K562 (cell line): ENCODE results near the gene ENO2. TPM values are rescaled to one million over a fixed set of nuclear protein-coding genes. Genes with fewer than 3 reads are reported as not detected.

Source experiments
- OTX1 ChIP-seq: fragments of 450-650 bp; formaldehyde crosslinking; IDR thresholded peaks from 2 replicates; pipeline ENCODE4 v1.4.0; 2022; ENCODE audit warnings: mild to moderate bottlenecking
- PYGO2 ChIP-seq: fragments of 450-650 bp; IDR thresholded peaks from 2 replicates; pipeline ENCODE4 v1.6.1; 2016; ENCODE audit warnings: mild to moderate bottlenecking, missing genetic modification characterization, moderate library complexity, missing compliant biosample characterization
- SMAD1 ChIP-seq: fragments of 150-350 bp; IDR thresholded peaks from 2 replicates; pipeline ENCODE4 v1.6.1; 2014; ENCODE audit warnings: low read length, low read depth; ENCODE audit not compliant: partially characterized antibody
- SMAD4 ChIP-seq: fragments of 250-450 bp; sonication (Bioruptor Pico); conservative IDR thresholded peaks from 2 replicates; pipeline ENCODE4 v1.8.0; 2021; ENCODE audit warnings: inconsistent platforms, mild to moderate bottlenecking, moderate library complexity
- SNIP1 ChIP-seq: fragments of 450-650 bp; IDR thresholded peaks from 2 replicates; pipeline ENCODE4 v1.7.1; 2017; ENCODE audit warnings: low read depth, mild to moderate bottlenecking
- TRIM28 ChIP-seq: fragments of 450-650 bp; IDR thresholded peaks from 2 replicates; pipeline ENCODE4 v1.6.1; 2017
- YY1 ChIP-seq, 3 experiments: IDR thresholded peaks; 2 replicates each; pipeline ENCODE4 v1.6.1; 2011; ENCODE audit warnings: low read length in 2 of 3, mild to moderate bottlenecking in 2 of 3, moderate library complexity in 2 of 3, borderline replicate concordance in 1 of 3, control low read depth in 1 of 3, low read depth in 1 of 3; ENCODE audit not compliant: insufficient read depth in 3 of 3, insufficient replicate concordance in 2 of 3, control insufficient read depth in 1 of 3, insufficient read length in 1 of 3; ENCODE audit errors: extremely low read depth in 1 of 3
- ZNF12 ChIP-seq: sonication (generic); formaldehyde crosslinking; IDR thresholded peaks from 2 replicates; pipeline ENCODE4 v1.4.0; 2020; ENCODE audit warnings: mild to moderate bottlenecking, missing genetic modification reagents
- ZNF780A ChIP-seq: fragments of 250-450 bp; sonication (Bioruptor Pico); IDR thresholded peaks from 2 replicates; pipeline ENCODE4 v1.5.0; 2021; ENCODE audit warnings: mild to moderate bottlenecking
- polyA plus RNA-seq, 8 experiments: library from polyadenylated mRNA; depleted of rRNA in 4 of 8; stranded (reverse) in 5 of 8; unstranded in 3 of 8; fragments of >200 nt; fragmentation: Nextera tagmentation in 2 of 8; fragmentation: Illumina TruSeq in 1 of 8; extraction: Ambion mirVana in 2 of 8; extraction: Trizol in 1 of 8; gene quantifications; 2 replicates each; pipeline versions ENCODE4 v1.2.1 to v1.2.3, GENCODE V29; 2011 to 2014; ENCODE audit warnings: inconsistent platforms in 1 of 8, missing spikeins in 1 of 8
- total RNA-seq, 7 experiments: library from RNA; depleted of rRNA in 6 of 7; stranded (reverse); fragments of >200 nt in 6 of 7; fragmentation: Illumina TruSeq in 2 of 7; extraction: Trizol in 2 of 7; gene quantifications; 2 replicates each; pipeline versions ENCODE4 v1.2.1 to v1.2.3, GENCODE V29; 2011 to 2021; ENCODE audit warnings: low replicate concordance in 1 of 7
- TF ChIP-seq, protein P1 (sequence below): sonication (generic); formaldehyde crosslinking; IDR thresholded peaks from 2 replicates; pipeline ENCODE4 v1.4.0; 2020; ENCODE audit warnings: mild to moderate bottlenecking, missing genetic modification reagents
- TF ChIP-seq, protein P2 (sequence below): fragments of 150-350 bp; IDR thresholded peaks from 2 replicates; pipeline ENCODE4 v1.6.1; 2014; ENCODE audit warnings: low read depth, mild to moderate bottlenecking, low read length, borderline replicate concordance
- TF ChIP-seq, protein P3 (sequence below): sonication (generic); formaldehyde crosslinking; IDR thresholded peaks from 2 replicates; pipeline ENCODE4 v1.8.1; 2023; ENCODE audit warnings: mild to moderate bottlenecking, missing genetic modification reagents, moderate library complexity
- TF ChIP-seq, protein P4 (sequence below): IDR thresholded peaks from 3 replicates; pipeline ENCODE4 v1.6.1; 2011; ENCODE audit warnings: borderline replicate concordance, mild to moderate bottlenecking; ENCODE audit not compliant: insufficient read length, insufficient read depth
- TF ChIP-seq, protein P5 (sequence below): fragments of 250-450 bp; sonication (Bioruptor Pico); IDR thresholded peaks from 2 replicates; pipeline ENCODE4 v1.8.0; 2022; ENCODE audit warnings: moderate library complexity, mild to moderate bottlenecking, inconsistent platforms

Gene ENO2
- total and polyA plus RNA-seq, 9 of the 15 experiments (the other 6 are each of a cell fraction or from before 2014, with no cell fraction given): 10.9 to 43.3 (median 21.0) TPM

DNA sequence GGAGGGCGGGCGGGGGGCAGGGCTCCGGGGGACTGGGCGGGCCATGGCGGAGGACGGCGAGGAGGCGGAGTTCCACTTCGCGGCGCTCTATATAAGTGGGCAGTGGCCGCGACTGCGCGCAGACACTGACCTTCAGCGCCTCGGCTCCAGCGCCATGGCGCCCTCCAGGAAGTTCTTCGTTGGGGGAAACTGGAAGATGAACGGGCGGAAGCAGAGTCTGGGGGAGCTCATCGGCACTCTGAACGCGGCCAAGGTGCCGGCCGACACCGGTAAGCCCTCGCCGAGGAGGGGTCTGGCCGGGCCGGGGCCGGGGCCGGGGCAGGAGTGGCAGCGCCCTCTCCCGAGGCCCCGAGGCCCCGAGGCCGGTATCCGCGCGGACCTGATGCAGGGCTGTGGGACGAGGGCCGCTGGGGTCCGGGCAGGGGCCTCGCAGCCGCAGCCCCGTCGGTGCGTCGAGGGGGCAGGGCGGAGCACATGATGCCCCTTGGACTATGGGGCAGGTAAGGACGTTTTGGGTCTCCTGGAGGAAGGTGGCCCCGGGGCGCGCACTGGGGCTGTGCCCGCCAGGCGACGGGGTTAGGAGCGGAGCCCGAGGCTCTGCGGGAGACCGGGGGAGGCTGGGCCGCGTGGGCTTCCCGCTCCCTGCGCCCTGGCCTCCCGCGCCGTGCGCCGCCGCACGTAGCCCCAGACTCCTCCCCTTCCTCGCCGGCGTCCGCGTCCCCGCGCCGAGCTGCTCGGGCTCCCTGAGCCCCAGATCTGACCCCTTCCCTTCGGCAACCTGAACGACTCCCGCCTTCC lies 46.8 kb upstream of the ENO2 start, which contains the start of gene TPI1 (continued):
- TF ChIP-seq, protein P1, sequence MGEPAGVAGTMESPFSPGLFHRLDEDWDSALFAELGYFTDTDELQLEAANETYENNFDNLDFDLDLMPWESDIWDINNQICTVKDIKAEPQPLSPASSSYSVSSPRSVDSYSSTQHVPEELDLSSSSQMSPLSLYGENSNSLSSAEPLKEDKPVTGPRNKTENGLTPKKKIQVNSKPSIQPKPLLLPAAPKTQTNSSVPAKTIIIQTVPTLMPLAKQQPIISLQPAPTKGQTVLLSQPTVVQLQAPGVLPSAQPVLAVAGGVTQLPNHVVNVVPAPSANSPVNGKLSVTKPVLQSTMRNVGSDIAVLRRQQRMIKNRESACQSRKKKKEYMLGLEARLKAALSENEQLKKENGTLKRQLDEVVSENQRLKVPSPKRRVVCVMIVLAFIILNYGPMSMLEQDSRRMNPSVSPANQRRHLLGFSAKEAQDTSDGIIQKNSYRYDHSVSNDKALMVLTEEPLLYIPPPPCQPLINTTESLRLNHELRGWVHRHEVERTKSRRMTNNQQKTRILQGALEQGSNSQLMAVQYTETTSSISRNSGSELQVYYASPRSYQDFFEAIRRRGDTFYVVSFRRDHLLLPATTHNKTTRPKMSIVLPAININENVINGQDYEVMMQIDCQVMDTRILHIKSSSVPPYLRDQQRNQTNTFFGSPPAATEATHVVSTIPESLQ (CRISPR knock-in tag): no peak
- no peak for TF ChIP-seq OTX1
- TF ChIP-seq SMAD4: no peak; the same call in 1 of the 2 replicates
- TF ChIP-seq, protein P2, sequence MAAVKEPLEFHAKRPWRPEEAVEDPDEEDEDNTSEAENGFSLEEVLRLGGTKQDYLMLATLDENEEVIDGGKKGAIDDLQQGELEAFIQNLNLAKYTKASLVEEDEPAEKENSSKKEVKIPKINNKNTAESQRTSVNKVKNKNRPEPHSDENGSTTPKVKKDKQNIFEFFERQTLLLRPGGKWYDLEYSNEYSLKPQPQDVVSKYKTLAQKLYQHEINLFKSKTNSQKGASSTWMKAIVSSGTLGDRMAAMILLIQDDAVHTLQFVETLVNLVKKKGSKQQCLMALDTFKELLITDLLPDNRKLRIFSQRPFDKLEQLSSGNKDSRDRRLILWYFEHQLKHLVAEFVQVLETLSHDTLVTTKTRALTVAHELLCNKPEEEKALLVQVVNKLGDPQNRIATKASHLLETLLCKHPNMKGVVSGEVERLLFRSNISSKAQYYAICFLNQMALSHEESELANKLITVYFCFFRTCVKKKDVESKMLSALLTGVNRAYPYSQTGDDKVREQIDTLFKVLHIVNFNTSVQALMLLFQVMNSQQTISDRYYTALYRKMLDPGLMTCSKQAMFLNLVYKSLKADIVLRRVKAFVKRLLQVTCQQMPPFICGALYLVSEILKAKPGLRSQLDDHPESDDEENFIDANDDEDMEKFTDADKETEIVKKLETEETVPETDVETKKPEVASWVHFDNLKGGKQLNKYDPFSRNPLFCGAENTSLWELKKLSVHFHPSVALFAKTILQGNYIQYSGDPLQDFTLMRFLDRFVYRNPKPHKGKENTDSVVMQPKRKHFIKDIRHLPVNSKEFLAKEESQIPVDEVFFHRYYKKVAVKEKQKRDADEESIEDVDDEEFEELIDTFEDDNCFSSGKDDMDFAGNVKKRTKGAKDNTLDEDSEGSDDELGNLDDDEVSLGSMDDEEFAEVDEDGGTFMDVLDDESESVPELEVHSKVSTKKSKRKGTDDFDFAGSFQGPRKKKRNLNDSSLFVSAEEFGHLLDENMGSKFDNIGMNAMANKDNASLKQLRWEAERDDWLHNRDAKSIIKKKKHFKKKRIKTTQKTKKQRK: no peak
- TF ChIP-seq PYGO2 (tag): no peak
- TF ChIP-seq ZNF780A (CRISPR knock-in tag): no peak
- TF ChIP-seq, protein P3, sequence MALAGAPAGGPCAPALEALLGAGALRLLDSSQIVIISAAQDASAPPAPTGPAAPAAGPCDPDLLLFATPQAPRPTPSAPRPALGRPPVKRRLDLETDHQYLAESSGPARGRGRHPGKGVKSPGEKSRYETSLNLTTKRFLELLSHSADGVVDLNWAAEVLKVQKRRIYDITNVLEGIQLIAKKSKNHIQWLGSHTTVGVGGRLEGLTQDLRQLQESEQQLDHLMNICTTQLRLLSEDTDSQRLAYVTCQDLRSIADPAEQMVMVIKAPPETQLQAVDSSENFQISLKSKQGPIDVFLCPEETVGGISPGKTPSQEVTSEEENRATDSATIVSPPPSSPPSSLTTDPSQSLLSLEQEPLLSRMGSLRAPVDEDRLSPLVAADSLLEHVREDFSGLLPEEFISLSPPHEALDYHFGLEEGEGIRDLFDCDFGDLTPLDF (CRISPR knock-in tag): no peak
- TF ChIP-seq, protein P4, sequence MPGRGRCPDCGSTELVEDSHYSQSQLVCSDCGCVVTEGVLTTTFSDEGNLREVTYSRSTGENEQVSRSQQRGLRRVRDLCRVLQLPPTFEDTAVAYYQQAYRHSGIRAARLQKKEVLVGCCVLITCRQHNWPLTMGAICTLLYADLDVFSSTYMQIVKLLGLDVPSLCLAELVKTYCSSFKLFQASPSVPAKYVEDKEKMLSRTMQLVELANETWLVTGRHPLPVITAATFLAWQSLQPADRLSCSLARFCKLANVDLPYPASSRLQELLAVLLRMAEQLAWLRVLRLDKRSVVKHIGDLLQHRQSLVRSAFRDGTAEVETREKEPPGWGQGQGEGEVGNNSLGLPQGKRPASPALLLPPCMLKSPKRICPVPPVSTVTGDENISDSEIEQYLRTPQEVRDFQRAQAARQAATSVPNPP: no peak
- no peak for TF ChIP-seq TRIM28
- peak; percentile 45; the same call in 1 of the 2 replicates for TF ChIP-seq ZNF12 (CRISPR knock-in tag)
- no peak for TF ChIP-seq SNIP1
- TF ChIP-seq YY1 (IDR thresholded peaks at IDR 0.05; ENCODE audit: borderline replicate concordance in 1 of 3, control insufficient read depth in 1 of 3, extremely low read depth in 1 of 3, insufficient read depth in 3 of 3, insufficient read length in 1 of 3, insufficient replicate concordance in 2 of 3, low read depth in 1 of 3, low read length in 2 of 3): peak; percentile 13 to 91 (median 78)
- TF ChIP-seq SMAD1: no peak
- TF ChIP-seq, protein P5, sequence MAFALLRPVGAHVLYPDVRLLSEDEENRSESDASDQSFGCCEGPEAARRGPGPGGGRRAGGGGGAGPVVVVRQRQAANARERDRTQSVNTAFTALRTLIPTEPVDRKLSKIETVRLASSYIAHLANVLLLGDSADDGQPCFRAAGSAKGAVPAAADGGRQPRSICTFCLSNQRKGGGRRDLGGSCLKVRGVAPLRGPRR (CRISPR knock-in tag): no peak
